Tibial nerve (tissue), 3 donors: ENCODE data around the gene LCN1.

ENCODE experiments used
- POLR2A ChIP-seq, 2 donors: fragments of 450-650 bp; IDR thresholded peaks; one replicate each; pipeline ENCODE4 v1.6.1; 2017; ENCODE audit warnings: antibody characterized with exemption in 2 of 2, mild to moderate bottlenecking in 2 of 2, moderate library complexity in 2 of 2
- TF ChIP-seq, protein P1 (sequence below), 5 experiments: fragments of 200-600 bp in 3 of 5; fragments of 450-650 bp in 2 of 5; sonication (generic) in 3 of 5; IDR thresholded peaks; one replicate each; pipeline ENCODE4 v1.5.1; 2016 to 2019; ENCODE audit warnings: antibody characterized with exemption in 5 of 5, mild to moderate bottlenecking in 3 of 5, moderate library complexity in 2 of 5

DNA sequence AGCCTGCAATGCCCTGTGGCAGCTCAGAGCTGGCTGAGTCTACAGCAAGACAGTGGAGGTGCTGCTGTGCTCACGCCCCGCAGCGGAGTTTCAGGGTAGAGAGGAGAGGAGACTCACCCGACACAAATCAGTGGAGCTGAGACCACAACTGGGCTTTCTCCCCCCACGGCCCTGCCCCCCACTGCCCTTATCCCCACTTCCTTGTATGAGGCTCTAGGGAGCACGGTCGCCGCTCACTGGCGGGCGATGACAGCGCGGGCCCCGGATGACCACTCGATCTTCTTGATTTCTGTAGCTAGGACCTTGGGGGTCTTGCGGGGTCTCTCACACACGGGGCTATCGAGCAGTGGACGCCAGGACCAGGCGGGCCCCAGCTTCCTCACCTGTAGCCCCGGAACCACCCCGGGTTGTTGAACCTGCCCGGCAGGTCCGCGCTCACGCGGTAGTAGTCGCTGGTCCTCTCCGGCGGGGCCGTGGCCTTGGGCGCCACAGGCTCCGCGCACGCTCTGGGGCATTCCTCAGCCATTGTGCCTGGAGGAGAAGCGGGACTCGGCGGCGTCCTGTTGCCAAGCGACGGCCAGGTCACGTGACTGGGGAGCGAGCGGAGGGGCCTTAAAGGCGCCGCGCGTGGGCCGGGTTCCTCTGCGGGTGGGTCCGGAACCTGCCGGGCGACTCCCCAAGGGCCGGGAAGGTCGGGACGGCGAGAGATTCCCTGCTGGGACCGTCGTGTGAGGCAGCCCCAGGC lies 21.7 kb upstream of the LCN1 start:
- TF ChIP-seq, protein P1, sequence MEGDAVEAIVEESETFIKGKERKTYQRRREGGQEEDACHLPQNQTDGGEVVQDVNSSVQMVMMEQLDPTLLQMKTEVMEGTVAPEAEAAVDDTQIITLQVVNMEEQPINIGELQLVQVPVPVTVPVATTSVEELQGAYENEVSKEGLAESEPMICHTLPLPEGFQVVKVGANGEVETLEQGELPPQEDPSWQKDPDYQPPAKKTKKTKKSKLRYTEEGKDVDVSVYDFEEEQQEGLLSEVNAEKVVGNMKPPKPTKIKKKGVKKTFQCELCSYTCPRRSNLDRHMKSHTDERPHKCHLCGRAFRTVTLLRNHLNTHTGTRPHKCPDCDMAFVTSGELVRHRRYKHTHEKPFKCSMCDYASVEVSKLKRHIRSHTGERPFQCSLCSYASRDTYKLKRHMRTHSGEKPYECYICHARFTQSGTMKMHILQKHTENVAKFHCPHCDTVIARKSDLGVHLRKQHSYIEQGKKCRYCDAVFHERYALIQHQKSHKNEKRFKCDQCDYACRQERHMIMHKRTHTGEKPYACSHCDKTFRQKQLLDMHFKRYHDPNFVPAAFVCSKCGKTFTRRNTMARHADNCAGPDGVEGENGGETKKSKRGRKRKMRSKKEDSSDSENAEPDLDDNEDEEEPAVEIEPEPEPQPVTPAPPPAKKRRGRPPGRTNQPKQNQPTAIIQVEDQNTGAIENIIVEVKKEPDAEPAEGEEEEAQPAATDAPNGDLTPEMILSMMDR (IDR thresholded peaks at IDR 0.05), result no peak
- TF ChIP-seq POLR2A (IDR thresholded peaks at IDR 0.05), result peak in 1 of 2 donors; percentile 13
